ENCODE results near the gene FBXW5.
A peak's percentile ranks its signal among the peaks of the same experiment; 100 is the strongest.

The FBXW5 gene

GRCh38 chr9:136906266-136906665, 38.3 kb downstream of the FBXW5 start:
- no peak for DNase-seq (ENCODE audit: low read depth in 2 of 2)

DNA sequence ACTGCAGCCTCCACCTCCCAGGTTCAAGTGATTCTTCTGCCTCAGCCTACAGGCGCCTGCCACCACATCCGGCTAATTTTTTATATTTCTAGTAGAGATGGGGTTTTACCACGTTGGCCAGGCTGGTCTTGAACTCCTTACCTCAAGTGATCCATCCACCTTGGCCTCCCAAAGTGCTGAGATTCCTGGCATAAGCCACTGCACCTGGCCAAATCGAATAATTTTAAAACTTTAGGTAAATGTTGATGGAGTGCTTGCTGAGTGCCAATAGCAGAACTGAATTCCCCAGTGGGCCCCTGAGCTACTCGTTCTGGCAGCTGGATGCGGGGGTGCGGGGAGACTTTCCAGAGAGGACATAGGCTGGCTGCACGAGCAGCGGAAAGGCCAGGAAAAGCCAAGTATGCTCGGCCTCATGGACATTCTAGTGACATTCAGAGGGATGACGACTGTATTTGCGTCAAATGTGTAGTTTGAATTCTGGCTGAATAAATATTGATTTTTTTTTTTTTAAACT, 41.4 kb downstream of the FBXW5 start:
- DNase-seq (ENCODE audit: low read depth in 2 of 2) = no peak

DNA sequence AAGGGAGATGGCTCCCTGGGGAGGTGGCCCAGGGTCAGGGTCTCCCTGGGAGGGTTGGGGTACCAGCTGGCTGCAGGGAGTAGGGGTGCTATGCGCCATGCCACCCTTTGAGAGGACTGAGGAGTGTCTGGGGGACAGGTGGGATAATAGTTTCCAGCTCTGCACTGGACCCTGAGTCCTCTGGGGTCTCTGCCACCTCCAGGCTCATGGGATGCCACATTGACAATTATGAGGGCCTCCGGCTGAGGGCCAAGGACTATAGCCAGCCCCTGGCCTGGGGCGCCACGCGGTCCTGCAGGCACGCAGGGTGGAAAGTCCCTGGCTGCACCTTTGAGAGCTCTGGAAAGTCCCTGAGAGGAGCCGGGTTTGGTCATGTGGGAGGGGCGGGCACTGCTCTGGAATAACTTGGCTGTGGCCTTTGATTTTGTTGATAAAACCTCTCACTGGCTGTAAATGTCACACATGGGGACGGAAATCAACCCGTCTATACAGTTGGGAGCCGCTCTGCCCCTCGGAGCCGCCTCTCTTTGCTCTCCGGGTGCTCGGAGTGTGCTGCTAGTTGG, 42.2 kb downstream of the FBXW5 start:
- DNase-seq (ENCODE audit: low read depth in 2 of 2) = peak; percentile 75 to 77

DNA sequence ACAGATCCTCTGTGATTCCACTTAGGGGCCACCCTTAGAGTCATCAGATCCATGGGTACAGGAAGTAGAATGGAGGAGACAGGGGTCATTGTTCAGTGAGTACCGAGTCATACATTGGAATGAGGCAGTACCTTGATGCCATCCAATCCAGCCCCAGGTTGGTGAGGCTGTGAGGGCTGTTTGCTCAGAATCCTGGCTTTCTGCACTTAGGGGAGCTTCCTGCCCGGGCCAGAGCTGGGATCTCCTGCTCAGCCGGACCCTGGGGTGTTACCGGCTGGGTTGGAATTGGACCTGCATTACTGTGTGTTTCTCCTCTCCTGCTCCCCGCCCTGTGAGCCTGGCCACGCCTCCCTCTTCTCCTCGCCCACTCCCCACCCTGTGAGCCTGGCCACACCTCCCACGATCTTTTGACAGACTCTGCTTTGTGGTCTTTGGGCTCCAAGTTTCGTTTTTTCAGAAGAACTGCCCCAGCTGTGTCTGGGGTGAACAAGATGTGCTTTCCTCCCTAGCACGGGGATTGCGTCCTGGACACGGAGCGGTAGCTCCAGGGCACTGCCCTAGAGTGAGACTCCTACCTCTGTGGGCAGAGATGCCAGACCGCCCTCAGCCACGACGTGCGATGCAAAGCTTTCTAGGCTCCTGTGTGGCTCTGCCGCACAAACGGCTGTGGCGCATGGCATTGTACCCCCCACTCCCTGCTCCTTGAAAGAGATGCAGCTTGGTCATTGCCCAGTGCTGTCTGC, 42.9 kb downstream of the FBXW5 start:
- peak; percentile 66 to 68 for DNase-seq (ENCODE audit: low read depth in 2 of 2)

GRCh38 chr9:136900988-136901515, 43.5 kb downstream of the FBXW5 start:
- DNase-seq (ENCODE audit: low read depth in 2 of 2) = no peak

- no peak for DNase-seq (ENCODE audit: low read depth in 2 of 2)
Observed at GRCh38 chr9:136900556-136900955, 44.0 kb downstream of the FBXW5 start.

DNA sequence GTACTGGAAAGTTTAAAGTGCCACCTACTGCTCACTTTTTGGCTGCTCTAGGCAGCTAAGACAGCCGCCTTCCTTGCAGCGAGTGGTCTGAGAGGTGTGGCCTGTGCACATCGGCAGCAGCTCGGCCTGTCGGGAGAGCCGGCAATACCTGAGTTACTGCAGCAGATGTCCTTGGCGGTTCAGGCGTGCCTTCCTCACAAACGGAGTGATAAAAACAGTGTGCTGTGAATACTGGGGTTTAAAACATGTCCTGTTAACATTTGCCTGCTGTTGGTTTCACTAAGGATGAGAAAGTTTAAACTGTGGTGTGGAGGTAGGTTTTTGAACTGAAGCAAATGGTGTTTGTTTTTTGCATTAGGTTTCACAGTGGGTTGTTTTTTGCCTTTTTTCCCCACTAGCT, 45.3 kb downstream of the FBXW5 start:
- no peak for DNase-seq (ENCODE audit: low read depth in 2 of 2)

GRCh38 chr9:136898483-136899100, 45.9 kb downstream of the FBXW5 start:
- DNase-seq (ENCODE audit: low read depth in 2 of 2) = no peak

DNA sequence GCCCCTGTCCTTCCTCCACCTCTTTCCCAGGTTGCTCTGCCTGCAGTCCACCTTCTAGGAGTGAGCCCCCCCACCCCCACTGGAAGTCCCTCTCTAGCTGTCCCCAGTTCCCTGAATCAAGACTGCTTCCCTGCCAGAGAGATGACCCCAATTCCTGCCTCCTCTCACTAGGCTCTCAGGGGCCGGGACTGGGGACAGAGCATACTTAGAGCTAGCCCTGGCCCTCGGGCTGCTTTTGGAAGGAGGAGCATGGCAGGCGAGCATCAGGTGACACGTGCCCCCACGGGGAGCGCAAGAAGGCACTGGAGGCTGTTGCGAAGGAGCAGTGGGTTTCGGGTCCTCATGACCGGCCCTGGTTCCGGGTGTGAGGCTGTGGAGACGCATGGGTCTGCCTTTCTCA, 48.5 kb downstream of the FBXW5 start:
- no peak for DNase-seq (ENCODE audit: low read depth in 2 of 2)

- DNase-seq (ENCODE audit: low read depth in 2 of 2) = no peak
Observed at GRCh38 chr9:136890661-136891060, 53.9 kb downstream of the FBXW5 start.
